GM19372 (cell line): Measurements from ENCODE around the gene SHISA9.

Source experiments
- ATAC-seq: cut with Tn5 transposase; IDR thresholded peaks from one replicate; pipeline ENCODE4 v1.9.1; 2021; ENCODE audit warnings: mild to moderate bottlenecking, low read depth, moderate library complexity; ENCODE audit not compliant: unreplicated experiment

Gene SHISA9

GRCh38 chr16:13108126-13108525 lies 206.7 kb downstream of the SHISA9 start:
- no peak for ATAC-seq

GRCh38 chr16:13109171-13109570 lies 207.8 kb downstream of the SHISA9 start:
- no peak for ATAC-seq

- no peak for ATAC-seq
These were observed 208.9 kb downstream of the SHISA9 start for GRCh38 chr16:13110124-13110796.

GRCh38 chr16:13111747-13112146 lies 210.3 kb downstream of the SHISA9 start:
- no peak for ATAC-seq

- ATAC-seq, result no peak
These were observed 212.3 kb downstream of the SHISA9 start for GRCh38 chr16:13113741-13114140.

GRCh38 chr16:13118091-13118490 lies 216.7 kb downstream of the SHISA9 start:
- ATAC-seq, result no peak

- no peak for ATAC-seq
These were observed 218.7 kb downstream of the SHISA9 start for GRCh38 chr16:13120091-13120490.

- no peak for ATAC-seq
These were observed 219.2 kb downstream of the SHISA9 start for GRCh38 chr16:13120557-13120956.

- ATAC-seq, result no peak
These were observed 222.6 kb downstream of the SHISA9 start for GRCh38 chr16:13123991-13124390.

GRCh38 chr16:13127144-13127543 lies 225.7 kb downstream of the SHISA9 start:
- no peak for ATAC-seq

- no peak for ATAC-seq
These were observed 229.2 kb downstream of the SHISA9 start for GRCh38 chr16:13130586-13130985.

GRCh38 chr16:13134836-13135235 lies 233.4 kb downstream of the SHISA9 start:
- ATAC-seq, result no peak

GRCh38 chr16:13136901-13137300 lies 235.5 kb downstream of the SHISA9 start:
- ATAC-seq, result no peak

GRCh38 chr16:13138528-13138927 lies 237.1 kb downstream of the SHISA9 start:
- ATAC-seq, result no peak

- no peak for ATAC-seq
These were observed 238.4 kb downstream of the SHISA9 start for GRCh38 chr16:13139661-13140241.

- no peak for ATAC-seq
These were observed 242.2 kb downstream of the SHISA9 start for GRCh38 chr16:13143551-13143950.

- ATAC-seq, result no peak
These were observed 245.4 kb downstream of the SHISA9 start for GRCh38 chr16:13146829-13147228.

GRCh38 chr16:13148294-13148693 lies 246.9 kb downstream of the SHISA9 start:
- no peak for ATAC-seq

- ATAC-seq, result no peak
These were observed 247.4 kb downstream of the SHISA9 start for GRCh38 chr16:13148836-13149235.

- no peak for ATAC-seq
These were observed 248.9 kb downstream of the SHISA9 start for GRCh38 chr16:13150181-13150885.

GRCh38 chr16:13153696-13154095 lies 252.3 kb downstream of the SHISA9 start:
- no peak for ATAC-seq

- no peak for ATAC-seq
These were observed 253.4 kb downstream of the SHISA9 start for GRCh38 chr16:13154799-13155198.
